Smooth muscle cell (in vitro differentiated cells): Measurements from ENCODE around the gene CEACAM1. TPM values are rescaled to one million over a fixed set of nuclear protein-coding genes. Genes with fewer than 3 reads are reported as not detected.

Experiments
- DNase-seq: peaks from one replicate; lab custom pipeline; 2025; ENCODE audit not compliant: unreplicated experiment; lab: John Stamatoyannopoulos, UW
- H2AFZ ChIP-seq: fragments of 200-600 bp; sonication (generic); 2 replicates; pipeline ENCODE4 v1.6.0; 2016; ENCODE audit warnings: antibody characterized with exemption, low read depth, mild to moderate bottlenecking
- H3F3A ChIP-seq: fragments of 200-600 bp; sonication (generic); 2 replicates; pipeline ENCODE4 v1.6.0; 2017; ENCODE audit warnings: antibody characterized with exemption, low read depth
- H3K27ac ChIP-seq: fragments of 200-600 bp; sonication (generic); 2 replicates; pipeline ENCODE4 v1.5.1; 2016; ENCODE audit warnings: low read depth, mild to moderate bottlenecking
- H3K27me3 ChIP-seq: fragments of 200-600 bp; sonication (generic); 2 replicates; pipeline ENCODE4 v1.6.1; 2016; ENCODE audit warnings: low read depth, mild to moderate bottlenecking
- H3K36me3 ChIP-seq: fragments of 200-600 bp; sonication (generic); 2 replicates; pipeline ENCODE4 v1.5.1; 2016; ENCODE audit warnings: low read depth
- H3K4me1 ChIP-seq: fragments of 200-600 bp; sonication (generic); 2 replicates; pipeline ENCODE4 v1.5.1; 2016; ENCODE audit warnings: low read depth
- H3K4me2 ChIP-seq: fragments of 200-600 bp; sonication (generic); 2 replicates; pipeline ENCODE4 v1.6.0; 2016; ENCODE audit warnings: mild to moderate bottlenecking
- H3K4me3 ChIP-seq: fragments of 200-600 bp; sonication (generic); 2 replicates; pipeline ENCODE4 v1.5.1; 2016; ENCODE audit warnings: mild to moderate bottlenecking
- H3K79me2 ChIP-seq: fragments of 200-600 bp; sonication (generic); 2 replicates; pipeline ENCODE4 v1.6.0; 2016; ENCODE audit warnings: low read depth, mild to moderate bottlenecking
- H3K9ac ChIP-seq: fragments of 200-600 bp; sonication (generic); 2 replicates; pipeline ENCODE4 v1.6.0; 2016; ENCODE audit warnings: low read depth
- H3K9me3 ChIP-seq: fragments of 200-600 bp; sonication (generic); replicated peaks from 2 replicates; pipeline ENCODE4 v1.5.1; 2016; ENCODE audit warnings: low read depth
- H4K20me1 ChIP-seq: fragments of 200-600 bp; sonication (generic); 2 replicates; pipeline ENCODE4 v1.6.0; 2016; ENCODE audit warnings: low read depth
- CTCF ChIP-seq: fragments of 200-600 bp; sonication (generic); IDR thresholded peaks from 2 replicates; pipeline ENCODE4 v1.5.1; 2017; ENCODE audit warnings: borderline replicate concordance, mild to moderate bottlenecking, antibody characterized with exemption; ENCODE audit not compliant: insufficient read depth, poor library complexity, severe bottlenecking
- WGBS: methylation state at CpG from one replicate; pipeline ENCODE4 v1.1.7; 2016; ENCODE audit warnings: low lambda C conversion rate; 5-methylcytosine and 5-hydroxymethylcytosine counted together
- polyA plus RNA-seq: library from polyadenylated mRNA; unstranded; fragments of >200 nt; fragmentation: Nextera tagmentation; extraction: Ambion mirVana; gene quantifications from 2 replicates; pipeline ENCODE4 v1.2.1, GENCODE V29; 2016
- total RNA-seq: library from RNA; depleted of rRNA; stranded (reverse); fragments of >200 nt; gene quantifications from 2 replicates; pipeline ENCODE4 v1.2.3, GENCODE V29; 2014

CEACAM1 gene
- total and polyA plus RNA-seq, 2 experiments from 2014 or later = 0.31 to 4.5 TPM

DNA sequence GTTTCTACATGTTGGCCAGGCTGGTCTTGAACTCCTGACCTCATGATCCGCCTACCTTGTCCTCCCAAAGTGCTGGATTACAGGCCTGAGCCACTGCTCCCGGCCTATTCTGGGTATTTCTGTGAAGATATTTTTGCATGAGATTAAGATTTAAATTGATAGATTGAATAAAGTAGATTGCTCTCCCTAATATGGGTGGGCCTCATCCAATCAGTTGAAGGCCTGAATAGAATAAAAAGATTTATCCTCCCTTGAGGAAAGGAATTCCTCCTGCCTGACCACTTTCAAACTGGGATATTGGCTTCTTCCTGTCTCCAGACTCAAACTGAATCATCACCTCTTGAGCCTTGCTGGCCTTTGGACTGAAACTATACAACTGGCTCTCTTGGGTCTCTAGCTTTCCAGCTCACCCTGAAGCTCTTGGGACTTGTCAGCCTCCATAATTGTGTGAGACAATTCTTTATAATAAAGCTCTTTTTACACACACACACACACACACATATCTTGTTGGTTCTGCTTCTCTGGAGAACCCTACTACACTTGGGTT is 49.4 kb downstream of the CEACAM1 start:
- WGBS = 99% methylated on average over 2 of the region's 2 CpGs
- Histone ChIP-seq H3K36me3 (no peaks in the 10 kb centered on the region), H3K4me2 (no peak overlapping the region), H4K20me1 (no peaks in the 10 kb centered on the region), H3K9ac (no peak overlapping the region), H3K9me3 (no peaks in the 10 kb centered on the region), H3K4me1 (peaks cover 17% of the 10 kb centered on the region), H2AFZ (no peak overlapping the region), H3F3A (peaks cover 10% of the 10 kb centered on the region), H3K79me2 (no peaks in the 10 kb centered on the region), H3K27ac (no peak overlapping the region), H3K27me3 (no peaks in the 10 kb centered on the region), H3K4me3 (no peak overlapping the region)
- no peak for DNase-seq
- TF ChIP-seq CTCF = no peak

DNA sequence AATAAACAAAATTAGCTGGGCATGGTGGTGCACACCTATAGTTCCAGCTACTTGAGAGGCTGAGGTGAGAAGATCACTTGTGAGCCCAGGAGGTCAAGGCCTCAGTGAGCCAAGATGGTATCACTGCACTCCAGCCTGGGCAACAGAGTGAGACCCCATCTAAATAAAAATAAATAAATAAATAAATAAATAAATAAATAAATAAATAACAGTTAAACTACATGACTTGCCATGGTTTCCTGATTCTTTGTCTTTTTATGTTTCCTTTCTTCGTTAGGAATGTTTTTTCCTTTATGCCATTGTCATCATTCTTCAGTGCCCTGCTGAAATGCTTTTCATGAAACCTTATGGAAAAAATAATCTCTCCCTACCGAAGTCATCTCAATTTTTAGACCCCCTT is 50.3 kb downstream of the CEACAM1 start:
- H3K9ac ChIP-seq = no peak overlapping the region
- H3K9me3 ChIP-seq = no peaks in the 10 kb centered on the region
- no peaks in the 10 kb centered on the region for H4K20me1 ChIP-seq
- H3K79me2 ChIP-seq = no peaks in the 10 kb centered on the region
- H3K4me3 ChIP-seq = no peak overlapping the region
- WGBS = 99% methylated on average over 2 of the region's 2 CpGs
- no peak overlapping the region for H3K4me2 ChIP-seq
- no peak overlapping the region for H3K27ac ChIP-seq
- no peak overlapping the region for H2AFZ ChIP-seq
- H3F3A ChIP-seq = peaks cover 10% of the 10 kb centered on the region
- no peaks in the 10 kb centered on the region for H3K27me3 ChIP-seq
- H3K4me1 ChIP-seq = peaks cover 19% of the 10 kb centered on the region
- H3K36me3 ChIP-seq = no peaks in the 10 kb centered on the region
- TF ChIP-seq CTCF = no peak
- no peak for DNase-seq

GRCh38 chr19:42477117-42477516 is 51.2 kb downstream of the CEACAM1 start:
- Histone ChIP-seq H3K79me2 (no peaks in the 10 kb centered on the region), H3K27me3 (no peaks in the 10 kb centered on the region), H2AFZ (no peak overlapping the region), H3K4me1 (peaks cover 19% of the 10 kb centered on the region), H3K9me3 (no peaks in the 10 kb centered on the region), H3F3A (peaks cover 10% of the 10 kb centered on the region), H3K36me3 (no peaks in the 10 kb centered on the region), H4K20me1 (no peaks in the 10 kb centered on the region), H3K4me3 (no peak overlapping the region), H3K9ac (no peak overlapping the region), H3K4me2 (no peak overlapping the region), H3K27ac (no peak overlapping the region)
- 98% methylated on average over 2 of the region's 2 CpGs for WGBS
- DNase-seq = no peak
- TF ChIP-seq CTCF = no peak

DNA sequence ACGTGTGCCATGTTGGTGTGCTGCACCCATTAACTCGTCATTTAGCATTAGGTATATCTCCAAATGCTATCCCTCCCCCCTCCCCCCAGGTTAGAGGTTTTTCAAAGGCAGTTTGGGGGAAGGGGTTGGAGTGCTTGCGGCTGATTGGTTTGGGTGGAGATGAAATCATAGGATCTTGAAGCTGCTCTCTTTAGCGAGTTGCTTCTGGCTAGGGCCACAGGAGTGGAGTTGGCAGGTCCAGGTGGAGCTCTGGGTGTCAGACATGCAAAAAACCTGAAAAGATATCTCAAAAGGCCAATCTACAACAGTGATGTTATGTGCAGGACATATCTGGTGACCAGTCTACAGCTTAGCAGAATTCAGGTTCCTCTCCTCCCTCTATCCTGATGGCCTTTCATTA is 52.9 kb downstream of the CEACAM1 start:
- no peak for DNase-seq
- WGBS = 47% methylated on average over 4 of the region's 4 CpGs

More for the DNA sequence above, 52.9 kb downstream of the CEACAM1 start:
- H3K9me3 ChIP-seq = no peaks in the 10 kb centered on the region
- peaks cover 13% of the 10 kb centered on the region for H3K4me1 ChIP-seq
- no peaks in the 10 kb centered on the region for H4K20me1 ChIP-seq
- H3K4me3 ChIP-seq = no peak overlapping the region
- no peaks in the 10 kb centered on the region for H3K36me3 ChIP-seq
- H3K27ac ChIP-seq = no peak overlapping the region
- H3K9ac ChIP-seq = no peak overlapping the region
- H3K27me3 ChIP-seq = no peaks in the 10 kb centered on the region
- no peak overlapping the region for H3K4me2 ChIP-seq
- no peak overlapping the region for H2AFZ ChIP-seq
- no peak for TF ChIP-seq CTCF
- peaks cover 10% of the 10 kb centered on the region for H3F3A ChIP-seq
- H3K79me2 ChIP-seq = no peaks in the 10 kb centered on the region
